Measurements from ENCODE around the gene C1orf198. TPM values are rescaled to one million over a fixed set of nuclear protein-coding genes. Genes with fewer than 3 reads are reported as not detected.

C1orf198 gene
- total RNA-seq, 1 experiment from 2014 or later = 29.7 TPM

Small RNA genes lying within 50 kb of the gene (small RNA-seq; reads per million reads assigned to genes)
- gene RN7SL837P (not detected), gene RNA5SP79 (1.2 reads per million, percentile 45 among the genes with 10 or more reads in this experiment)

Other genes with a start within 250 kb of the C1orf198 start
- 15.8 and 18.6 TPM in 2 replicates for gene COG2, start 226.0 kb downstream of the C1orf198 start, total RNA-seq (2014; rRNA removed; shearing (Covaris generic))
- gene AGT, start 154.4 kb downstream of the C1orf198 start, total RNA-seq (2014; rRNA removed; shearing (Covaris generic)) = 0.76 and 1.5 TPM in 2 replicates
- gene CAPN9, start 121.1 kb downstream of the C1orf198 start, total RNA-seq (2014; rRNA removed; shearing (Covaris generic)) = 1.2 and 1.8 TPM in 2 replicates
- 15.0 and 23.7 TPM in 2 replicates for gene TTC13, start 110.3 kb upstream of the C1orf198 start, total RNA-seq (2014; rRNA removed; shearing (Covaris generic))
- 5.9 and 6.3 TPM in 2 replicates for gene ARV1, start 110.6 kb upstream of the C1orf198 start, total RNA-seq (2014; rRNA removed; shearing (Covaris generic))
- 16.7 and 19.8 TPM in 2 replicates for gene FAM89A, start 171.7 kb upstream of the C1orf198 start, total RNA-seq (2014; rRNA removed; shearing (Covaris generic))

Data from HT-29 (cell line).